AG04450 (cell line): ENCODE data around the gene MACROH2A2. TPM values are rescaled to one million over a fixed set of nuclear protein-coding genes. Genes with fewer than 3 reads are reported as not detected.
"Not testable (repeated sequence)": the region's sequence is repeated elsewhere in the genome, so short reads cannot be mapped to it uniquely, and the experiment has no call there.

Source experiments
- CTCF ChIA-PET: fragments of 300-600, 350-600 bp; formaldehyde crosslinking; extraction: SDS; loops from one replicate; lab custom pipeline; 2022; ENCODE audit warnings: antibody characterized with exemption, inconsistent platforms; lab: Charles Lee
- POLR2A ChIA-PET: fragments of 350-600 bp; formaldehyde crosslinking; extraction: SDS; loops from one replicate; lab custom pipeline; 2021; ENCODE audit warnings: antibody characterized with exemption, inconsistent platforms; lab: Yijun Ruan, JAX
- DNase-seq: peaks from one replicate; pipeline ENCODE4 v3.0.0-alpha.2; 2011; ENCODE audit warnings: low read depth, low spot score
- H3K27ac ChIP-seq: one replicate; pipeline ENCODE4 v1.5.1; 2012; ENCODE audit warnings: low read depth, low read length, control low read depth
- H3K27me3 ChIP-seq: one replicate; pipeline ENCODE4 v1.6.0; 2012; ENCODE audit warnings: low read length; ENCODE audit not compliant: control insufficient read depth, insufficient read depth
- H3K4me3 ChIP-seq: 2 replicates; pipeline ENCODE4 v1.5.1; 2011; ENCODE audit warnings: mild to moderate bottlenecking, low read depth, low read length, control low read depth
- H3K9me3 ChIP-seq: 2 replicates; pipeline ENCODE4 v1.5.1; 2012; ENCODE audit warnings: low read length; ENCODE audit not compliant: control insufficient read depth, insufficient read depth
- CTCF ChIP-seq: IDR thresholded peaks from 2 replicates; pipeline ENCODE4 v1.5.1; 2011; ENCODE audit warnings: low read depth, low read length, control low read depth, inconsistent platforms
- polyA plus RNA-seq: library from polyadenylated mRNA; depleted of rRNA; stranded (reverse); fragments of >200 nt; gene quantifications from 2 replicates; pipeline ENCODE4 v1.2.3, GENCODE V29; 2011

The MACROH2A2 gene
- polyA plus RNA-seq, 1 experiment, result 21.8 TPM

- Histone ChIP-seq H3K27me3 (no peaks in the 10 kb centered on the region), H3K9me3 (no peaks in the 10 kb centered on the region), H3K27ac (peak overlapping the region; percentile 95), H3K4me3 (peak overlapping the region; percentile 25; the same call in 1 of the 2 replicates)
- no peak for DNase-seq
- TF ChIP-seq CTCF, result no peak
- ChIA-PET POLR2A (interaction anchor here (1.8 to 2.2 kb wide), 4 partner anchors 23 to 258 kb away, joined by 6 to 28 read pairs (median 14); partner anchors contain the start of gene SAR1A), CTCF (interaction anchor here (0.6 to 3.8 kb wide), 27 partner anchors 8 to 360 kb away, joined by 3 to 54 read pairs (median 6); partner anchors contain the start of genes EIF4EBP2 and SAR1A)
These were observed 94.6 kb downstream of the MACROH2A2 start for GRCh38 chr10:70147259-70147625.

- Histone ChIP-seq H3K4me3 (no peak overlapping the region), H3K9me3 (no peaks in the 10 kb centered on the region), H3K27ac (no peak overlapping the region), H3K27me3 (no peaks in the 10 kb centered on the region)
- no peak for TF ChIP-seq CTCF
- CTCF ChIA-PET, result interaction anchor here (1.1 to 3.8 kb wide), 2 partner anchors 32 to 216 kb away, joined by 4 to 32 read pairs; no protein-coding TSS in a partner anchor
- POLR2A ChIA-PET, result no interaction called here
- DNase-seq, result no peak
These were observed 95.9 kb downstream of the MACROH2A2 start for GRCh38 chr10:70148516-70148915.

- no peaks in the 10 kb centered on the region for H3K9me3 ChIP-seq
- TF ChIP-seq CTCF, result no peak
- POLR2A ChIA-PET, result interaction anchor here (0.9 kb wide), 1 partner anchor 15 kb away, joined by 3 read pairs; no protein-coding TSS in a partner anchor
- DNase-seq, result no peak
- CTCF ChIA-PET, result interaction anchor here (0.7 to 4.3 kb wide), 2 partner anchors 8 to 9 kb away, joined by 4 to 54 read pairs; partner anchors contain the start of gene TYSND1
- H3K27ac ChIP-seq, result no peak overlapping the region
- H3K4me3 ChIP-seq, result no peak overlapping the region
- H3K27me3 ChIP-seq, result no peaks in the 10 kb centered on the region
These were observed 102.7 kb downstream of the MACROH2A2 start for GRCh38 chr10:70155255-70155838.

GRCh38 chr10:70158113-70158512, 105.5 kb downstream of the MACROH2A2 start:
- POLR2A ChIA-PET, result interaction anchor here (0.6 kb wide), 2 partner anchors 9 to 26 kb away, joined by 4 to 6 read pairs; no protein-coding TSS in a partner anchor
- no peak overlapping the region for H3K27ac ChIP-seq

GRCh38 chr10:70159366-70159765, 106.7 kb downstream of the MACROH2A2 start:
- H3K27me3 ChIP-seq, POLR2A ChIA-PET, H3K4me3 ChIP-seq, H3K27ac ChIP-seq, H3K9me3 ChIP-seq, DNase-seq: not testable (repeated sequence)
- CTCF ChIA-PET, result interaction anchor here (4.3 kb wide), 1 partner anchor 13 kb away, joined by 54 read pairs; the partner anchor contains the start of gene TYSND1

More at GRCh38 chr10:70158113-70158512, 105.5 kb downstream of the MACROH2A2 start:
- TF ChIP-seq CTCF, result no peak
- CTCF ChIA-PET, result interaction anchor here (4.3 kb wide), 1 partner anchor 12 kb away, joined by 54 read pairs; the partner anchor contains the start of gene TYSND1
- no peaks in the 10 kb centered on the region for H3K27me3 ChIP-seq
- H3K9me3 ChIP-seq, result no peaks in the 10 kb centered on the region
- DNase-seq, result no peak
- H3K4me3 ChIP-seq, result no peak overlapping the region
